ENCODE measurements around the gene DGKH. TPM values are rescaled to one million over a fixed set of nuclear protein-coding genes. Genes with fewer than 3 reads are reported as not detected.

DGKH gene
- total RNA-seq, 1 donor from 2014 or later: 13.4 TPM

DNA sequence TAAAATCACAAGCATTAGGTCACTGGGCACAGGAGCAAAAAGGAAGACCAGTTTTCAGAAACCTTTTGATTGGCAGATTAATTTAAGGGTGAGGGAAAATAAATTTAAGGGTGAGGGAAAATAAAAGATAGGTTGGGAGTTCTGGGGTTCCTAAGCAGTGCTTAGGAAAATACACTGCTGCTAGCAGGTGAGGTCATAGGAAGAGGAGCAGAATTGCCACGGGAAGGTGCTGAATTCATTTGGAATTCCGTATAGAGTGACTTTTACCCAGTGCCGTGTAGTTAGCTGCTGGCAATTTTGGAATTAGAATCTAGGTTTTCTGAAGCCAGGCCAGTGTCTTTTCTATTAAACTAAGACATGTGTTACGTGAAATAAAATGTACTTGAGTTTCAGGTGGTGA, 59.8 kb downstream of the DGKH start:
- TF ChIP-seq, protein P1, sequence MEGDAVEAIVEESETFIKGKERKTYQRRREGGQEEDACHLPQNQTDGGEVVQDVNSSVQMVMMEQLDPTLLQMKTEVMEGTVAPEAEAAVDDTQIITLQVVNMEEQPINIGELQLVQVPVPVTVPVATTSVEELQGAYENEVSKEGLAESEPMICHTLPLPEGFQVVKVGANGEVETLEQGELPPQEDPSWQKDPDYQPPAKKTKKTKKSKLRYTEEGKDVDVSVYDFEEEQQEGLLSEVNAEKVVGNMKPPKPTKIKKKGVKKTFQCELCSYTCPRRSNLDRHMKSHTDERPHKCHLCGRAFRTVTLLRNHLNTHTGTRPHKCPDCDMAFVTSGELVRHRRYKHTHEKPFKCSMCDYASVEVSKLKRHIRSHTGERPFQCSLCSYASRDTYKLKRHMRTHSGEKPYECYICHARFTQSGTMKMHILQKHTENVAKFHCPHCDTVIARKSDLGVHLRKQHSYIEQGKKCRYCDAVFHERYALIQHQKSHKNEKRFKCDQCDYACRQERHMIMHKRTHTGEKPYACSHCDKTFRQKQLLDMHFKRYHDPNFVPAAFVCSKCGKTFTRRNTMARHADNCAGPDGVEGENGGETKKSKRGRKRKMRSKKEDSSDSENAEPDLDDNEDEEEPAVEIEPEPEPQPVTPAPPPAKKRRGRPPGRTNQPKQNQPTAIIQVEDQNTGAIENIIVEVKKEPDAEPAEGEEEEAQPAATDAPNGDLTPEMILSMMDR (IDR thresholded peaks at IDR 0.05; ENCODE audit: partially characterized antibody, unreplicated experiment): no peak
- no peaks in the 10 kb centered on the region for H3K9me3 Mint-ChIP-seq (ENCODE audit: unreplicated experiment)
- no peak overlapping the region for H3K4me3 Mint-ChIP-seq (ENCODE audit: unreplicated experiment)
- H3K36me3 Mint-ChIP-seq (ENCODE audit: unreplicated experiment): no peaks in the 10 kb centered on the region
- no peak for DNase-seq
- peaks cover 6% of the 10 kb centered on the region for H3K4me1 Mint-ChIP-seq (ENCODE audit: low read depth, unreplicated experiment)
- no peak overlapping the region for H3K27ac Mint-ChIP-seq (ENCODE audit: unreplicated experiment)
- H3K27me3 Mint-ChIP-seq (ENCODE audit: unreplicated experiment): peaks cover 4% of the 10 kb centered on the region

DNA sequence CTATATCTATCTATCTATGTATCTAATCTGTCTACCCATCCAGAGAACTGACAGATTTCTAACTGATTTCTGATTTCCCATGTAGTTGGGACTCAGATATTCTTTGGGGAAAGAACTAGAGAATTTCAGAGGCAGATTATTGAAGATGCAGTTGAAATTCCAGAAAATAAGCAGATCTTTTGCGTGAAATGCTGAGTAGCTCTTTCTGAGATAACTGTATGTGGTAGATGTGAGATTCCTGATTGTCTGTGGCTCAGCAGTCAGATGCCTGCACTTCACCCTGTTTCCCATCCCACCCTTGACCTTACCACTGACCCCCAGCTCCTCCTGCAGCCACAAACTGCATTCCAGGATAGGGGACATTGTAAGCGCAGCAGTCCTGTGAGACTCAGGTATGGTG, 61.5 kb downstream of the DGKH start:
- Mint-ChIP-seq H3K27ac (ENCODE audit: unreplicated experiment) (no peak overlapping the region), H3K4me1 (ENCODE audit: low read depth, unreplicated experiment) (peaks cover 20% of the 10 kb centered on the region), H3K36me3 (ENCODE audit: unreplicated experiment) (no peaks in the 10 kb centered on the region), H3K4me3 (ENCODE audit: unreplicated experiment) (no peak overlapping the region), H3K27me3 (ENCODE audit: unreplicated experiment) (peaks cover 5% of the 10 kb centered on the region), H3K9me3 (ENCODE audit: unreplicated experiment) (no peaks in the 10 kb centered on the region)
- no peak for DNase-seq
- TF ChIP-seq, protein P1 (IDR thresholded peaks at IDR 0.05; ENCODE audit: partially characterized antibody, unreplicated experiment): no peak

GRCh38 chr13:42110410-42111155, 62.1 kb downstream of the DGKH start:
- peaks cover 5% of the 10 kb centered on the region for H3K27me3 Mint-ChIP-seq (ENCODE audit: unreplicated experiment)
- TF ChIP-seq, protein P1 (IDR thresholded peaks at IDR 0.05; ENCODE audit: partially characterized antibody, unreplicated experiment): peak; percentile 92
- no peak overlapping the region for H3K27ac Mint-ChIP-seq (ENCODE audit: unreplicated experiment)
- H3K9me3 Mint-ChIP-seq (ENCODE audit: unreplicated experiment): no peaks in the 10 kb centered on the region
- peaks cover 20% of the 10 kb centered on the region for H3K4me1 Mint-ChIP-seq (ENCODE audit: low read depth, unreplicated experiment)
- no peak for DNase-seq
- no peaks in the 10 kb centered on the region for H3K36me3 Mint-ChIP-seq (ENCODE audit: unreplicated experiment)
- no peak overlapping the region for H3K4me3 Mint-ChIP-seq (ENCODE audit: unreplicated experiment)

DNA sequence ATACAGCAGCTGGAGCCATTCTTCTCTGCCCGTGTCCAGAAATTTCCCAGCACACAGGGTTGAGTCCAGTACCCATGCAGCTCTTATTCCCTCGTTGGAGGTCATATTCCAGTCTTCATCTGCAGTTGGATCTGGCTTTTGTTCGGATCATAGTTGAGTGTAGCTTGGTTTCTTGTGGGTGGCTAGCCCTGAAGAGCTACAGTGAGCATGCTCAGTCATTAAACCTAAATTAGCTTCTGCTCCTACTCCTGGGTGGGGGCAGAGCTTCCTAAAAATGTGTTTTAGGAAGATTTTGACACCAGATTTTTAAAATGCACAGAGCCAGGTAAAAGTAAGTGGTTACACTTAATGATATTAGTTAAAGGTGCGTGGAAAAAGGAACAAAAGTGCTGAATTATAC, 64.4 kb downstream of the DGKH start:
- no peak overlapping the region for H3K27ac Mint-ChIP-seq (ENCODE audit: unreplicated experiment)
- TF ChIP-seq, protein P1 (IDR thresholded peaks at IDR 0.05; ENCODE audit: partially characterized antibody, unreplicated experiment): no peak
- no peak for DNase-seq
- no peaks in the 10 kb centered on the region for H3K9me3 Mint-ChIP-seq (ENCODE audit: unreplicated experiment)
- no peaks in the 10 kb centered on the region for H3K36me3 Mint-ChIP-seq (ENCODE audit: unreplicated experiment)
- peaks cover 21% of the 10 kb centered on the region for H3K4me1 Mint-ChIP-seq (ENCODE audit: low read depth, unreplicated experiment)
- H3K4me3 Mint-ChIP-seq (ENCODE audit: unreplicated experiment): no peak overlapping the region
- peaks cover 5% of the 10 kb centered on the region for H3K27me3 Mint-ChIP-seq (ENCODE audit: unreplicated experiment)

GRCh38 chr13:42113478-42113877, 65.0 kb downstream of the DGKH start:
- TF ChIP-seq, protein P1 (IDR thresholded peaks at IDR 0.05; ENCODE audit: partially characterized antibody, unreplicated experiment): no peak
- H3K27ac Mint-ChIP-seq (ENCODE audit: unreplicated experiment): peak overlapping the region; percentile 26
- no peaks in the 10 kb centered on the region for H3K36me3 Mint-ChIP-seq (ENCODE audit: unreplicated experiment)
- peak overlapping the region; percentile 22 for H3K4me3 Mint-ChIP-seq (ENCODE audit: unreplicated experiment)
- no peaks in the 10 kb centered on the region for H3K9me3 Mint-ChIP-seq (ENCODE audit: unreplicated experiment)
- peaks cover 5% of the 10 kb centered on the region for H3K27me3 Mint-ChIP-seq (ENCODE audit: unreplicated experiment)
- peaks cover 21% of the 10 kb centered on the region for H3K4me1 Mint-ChIP-seq (ENCODE audit: low read depth, unreplicated experiment)
- DNase-seq: no peak

All from glutamatergic neuron (in vitro differentiated cells).